ENCODE results near the gene ICA1. TPM values are rescaled to one million over a fixed set of nuclear protein-coding genes. Genes with fewer than 3 reads are reported as not detected.
"Not testable (repeated sequence)": the region's sequence is repeated elsewhere in the genome, so short reads cannot be mapped to it uniquely, and the experiment has no call there.

The ICA1 gene
- polyA plus RNA-seq, 3 donors: 3.2 to 7.0 (median 4.2) TPM

- no peak overlapping the region for H3K27ac ChIP-seq (ENCODE audit: low read depth in 1 of 2, low read length in 2 of 2)
- H3K36me3 Mint-ChIP-seq: peaks cover 2 to 5% of the 10 kb centered on the region in 2 donors
- H3K9me3 Mint-ChIP-seq: peaks cover 0 to 10% (median 4%) of the 10 kb centered on the region in 7 donors
- H3K79me2 ChIP-seq (ENCODE audit: insufficient read depth, low read length): no peaks in the 10 kb centered on the region
- peaks cover 0 to 2% (median 1%) of the 10 kb centered on the region in 3 donors for H3K27me3 Mint-ChIP-seq (ENCODE audit: low read depth in 3 of 3)
- H3K9ac ChIP-seq (ENCODE audit: insufficient read depth, low read length, poor library complexity, severe bottlenecking): no peak overlapping the region
- no peak overlapping the region for H3K4me2 ChIP-seq (replicated peaks; ENCODE audit: extremely low read depth, low read length, poor library complexity, severe bottlenecking)
- no peaks in the 10 kb centered on the region for H3K4me1 Mint-ChIP-seq
- H3K27ac Mint-ChIP-seq: no peak overlapping the region
- no peak overlapping the region for H3K4me3 ChIP-seq (replicated peaks in 1 of 3; ENCODE audit: low read depth in 2 of 3, low read length in 3 of 3)
- TF ChIP-seq CTCF (IDR thresholded peaks at IDR 0.05): no peak
- no peaks in the 10 kb centered on the region for H3K27me3 ChIP-seq (ENCODE audit: control insufficient read depth in 2 of 2, insufficient read depth in 2 of 2, low read length in 2 of 2)
- intact Hi-C loops (cut with micrococcal nuclease): no loop called here
- no peaks in the 10 kb centered on the region for H3K36me3 ChIP-seq (replicated peaks in 1 of 2; ENCODE audit: control insufficient read depth in 1 of 2, insufficient read depth in 2 of 2, low read length in 2 of 2)
- H4K20me1 ChIP-seq (ENCODE audit: insufficient read depth, low read length): no peaks in the 10 kb centered on the region
- H3K4me1 ChIP-seq (ENCODE audit: control insufficient read depth in 1 of 2, insufficient read depth in 2 of 2, low read length in 2 of 2): no peaks in the 10 kb centered on the region
- no peak overlapping the region for H2AFZ ChIP-seq (ENCODE audit: insufficient read depth, low read depth, low read length, poor library complexity, severe bottlenecking)
- no peak overlapping the region for H3K4me3 Mint-ChIP-seq
- H3K9me3 ChIP-seq (replicated peaks in 1 of 2; ENCODE audit: control insufficient read depth in 1 of 2, insufficient read depth in 1 of 2, low read length in 2 of 2): no peaks in the 10 kb centered on the region
- DNase-seq: no peak
Measured at GRCh38 chr7:8063706-8064297, 198.2 kb downstream of the ICA1 start.

GRCh38 chr7:8063300-8063699 lies 198.7 kb downstream of the ICA1 start:
- H3K27ac ChIP-seq (ENCODE audit: low read depth in 1 of 2, low read length in 2 of 2); H3K4me3 Mint-ChIP-seq; H3K9ac ChIP-seq (ENCODE audit: insufficient read depth, low read length, poor library complexity, severe bottlenecking); H3K36me3 Mint-ChIP-seq; H3K4me2 ChIP-seq (replicated peaks; ENCODE audit: extremely low read depth, low read length, poor library complexity, severe bottlenecking); H3K4me1 ChIP-seq (ENCODE audit: control insufficient read depth in 1 of 2, insufficient read depth in 2 of 2, low read length in 2 of 2); DNase-seq; H3K9me3 ChIP-seq (replicated peaks in 1 of 2; ENCODE audit: control insufficient read depth in 1 of 2, insufficient read depth in 1 of 2, low read length in 2 of 2); H3K79me2 ChIP-seq (ENCODE audit: insufficient read depth, low read length); H3K27ac Mint-ChIP-seq; H3K36me3 ChIP-seq (replicated peaks in 1 of 2; ENCODE audit: control insufficient read depth in 1 of 2, insufficient read depth in 2 of 2, low read length in 2 of 2); H2AFZ ChIP-seq (ENCODE audit: insufficient read depth, low read depth, low read length, poor library complexity, severe bottlenecking); H4K20me1 ChIP-seq (ENCODE audit: insufficient read depth, low read length); H3K4me1 Mint-ChIP-seq; H3K4me3 ChIP-seq (replicated peaks in 1 of 3; ENCODE audit: low read depth in 2 of 3, low read length in 3 of 3); H3K27me3 ChIP-seq (ENCODE audit: control insufficient read depth in 2 of 2, insufficient read depth in 2 of 2, low read length in 2 of 2); H3K27me3 Mint-ChIP-seq (ENCODE audit: low read depth in 3 of 3); intact Hi-C loops (cut with micrococcal nuclease): not testable (repeated sequence)
- peaks cover 0 to 10% (median 4%) of the 10 kb centered on the region in 7 donors for H3K9me3 Mint-ChIP-seq
- 100% methylated on average over 1 of the region's 5 CpGs for whole genome bisulfite sequencing (ENCODE audit: insufficient coverage)

Small RNAs within 50 kb of the gene (small RNA-seq; reads per million reads assigned to genes)
- not detected for gene AC007009.1 (ENCODE audit: insufficient read length, low read depth)

Other genes starting within 250 kb of the ICA1 start
- not detected for gene NXPH1, start 171.4 kb upstream of the ICA1 start, polyA plus RNA-seq